ENCODE measurements around the gene BSN.

DNA sequence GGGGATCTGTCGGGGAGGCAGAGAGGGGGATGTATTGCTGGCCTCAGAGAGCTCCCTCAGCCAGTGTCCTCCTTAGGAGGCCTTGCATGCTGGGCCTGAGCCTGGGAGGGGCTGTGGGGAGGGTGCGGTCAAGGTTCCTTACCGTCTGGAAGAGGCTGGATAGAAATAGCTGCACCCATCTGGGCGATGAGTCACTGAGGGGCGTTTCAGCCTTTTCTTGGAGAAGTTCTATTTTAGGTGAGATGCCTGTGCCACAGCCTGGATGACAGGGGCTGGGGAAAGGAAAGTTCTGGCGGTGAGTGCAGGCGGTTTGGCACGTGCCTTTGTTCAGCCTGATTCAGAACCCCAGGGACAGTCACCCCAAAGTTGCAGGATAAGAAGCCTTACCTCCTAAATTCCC is 84.2 kb downstream of the BSN start:
- TF ChIP-seq TAF1 (IDR thresholded peaks at IDR 0.05; ENCODE audit: borderline replicate concordance, insufficient read depth, low read length) = no peak
- no peak for TF ChIP-seq POLR2AphosphoS5 (IDR thresholded peaks at IDR 0.05; ENCODE audit: low read depth, low read length)
- no peak for TF ChIP-seq SIN3A (IDR thresholded peaks at IDR 0.05; ENCODE audit: borderline replicate concordance, insufficient read depth, low read length)
- TF ChIP-seq, protein P1, sequence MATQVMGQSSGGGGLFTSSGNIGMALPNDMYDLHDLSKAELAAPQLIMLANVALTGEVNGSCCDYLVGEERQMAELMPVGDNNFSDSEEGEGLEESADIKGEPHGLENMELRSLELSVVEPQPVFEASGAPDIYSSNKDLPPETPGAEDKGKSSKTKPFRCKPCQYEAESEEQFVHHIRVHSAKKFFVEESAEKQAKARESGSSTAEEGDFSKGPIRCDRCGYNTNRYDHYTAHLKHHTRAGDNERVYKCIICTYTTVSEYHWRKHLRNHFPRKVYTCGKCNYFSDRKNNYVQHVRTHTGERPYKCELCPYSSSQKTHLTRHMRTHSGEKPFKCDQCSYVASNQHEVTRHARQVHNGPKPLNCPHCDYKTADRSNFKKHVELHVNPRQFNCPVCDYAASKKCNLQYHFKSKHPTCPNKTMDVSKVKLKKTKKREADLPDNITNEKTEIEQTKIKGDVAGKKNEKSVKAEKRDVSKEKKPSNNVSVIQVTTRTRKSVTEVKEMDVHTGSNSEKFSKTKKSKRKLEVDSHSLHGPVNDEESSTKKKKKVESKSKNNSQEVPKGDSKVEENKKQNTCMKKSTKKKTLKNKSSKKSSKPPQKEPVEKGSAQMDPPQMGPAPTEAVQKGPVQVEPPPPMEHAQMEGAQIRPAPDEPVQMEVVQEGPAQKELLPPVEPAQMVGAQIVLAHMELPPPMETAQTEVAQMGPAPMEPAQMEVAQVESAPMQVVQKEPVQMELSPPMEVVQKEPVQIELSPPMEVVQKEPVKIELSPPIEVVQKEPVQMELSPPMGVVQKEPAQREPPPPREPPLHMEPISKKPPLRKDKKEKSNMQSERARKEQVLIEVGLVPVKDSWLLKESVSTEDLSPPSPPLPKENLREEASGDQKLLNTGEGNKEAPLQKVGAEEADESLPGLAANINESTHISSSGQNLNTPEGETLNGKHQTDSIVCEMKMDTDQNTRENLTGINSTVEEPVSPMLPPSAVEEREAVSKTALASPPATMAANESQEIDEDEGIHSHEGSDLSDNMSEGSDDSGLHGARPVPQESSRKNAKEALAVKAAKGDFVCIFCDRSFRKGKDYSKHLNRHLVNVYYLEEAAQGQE (IDR thresholded peaks at IDR 0.05; ENCODE audit: insufficient read depth in 1 of 2, low read depth in 2 of 2, low read length in 2 of 2) = no peak
